Mesodermal cell (in vitro differentiated cells): ENCODE measurements around the gene ABCA5.
"Not testable (repeated sequence)": the region's sequence is repeated elsewhere in the genome, so short reads cannot be mapped to it uniquely, and the experiment has no call there.

Source experiments
- H3K27ac ChIP-seq: 2 replicates; pipeline ENCODE4 v1.7.0; 2013; ENCODE audit warnings: mild to moderate bottlenecking, low read depth, low read length, moderate library complexity; ENCODE audit not compliant: severe bottlenecking
- H3K36me3 ChIP-seq: 2 replicates; pipeline ENCODE4 v1.7.1; 2013; ENCODE audit warnings: mild to moderate bottlenecking, low read length, moderate library complexity; ENCODE audit not compliant: control insufficient read depth, insufficient read depth
- H3K4me1 ChIP-seq: one replicate; pipeline ENCODE4 v1.7.1; 2013; ENCODE audit warnings: mild to moderate bottlenecking, low read length; ENCODE audit not compliant: insufficient read depth, control insufficient read depth, poor library complexity, severe bottlenecking
- H3K4me3 ChIP-seq: 2 replicates; pipeline ENCODE4 v1.7.0; 2013; ENCODE audit warnings: low read length, control low read depth, mild to moderate bottlenecking; ENCODE audit not compliant: insufficient read depth, poor library complexity, severe bottlenecking; ENCODE audit errors: extremely low read depth
- H3K9me3 ChIP-seq: 2 replicates; pipeline ENCODE4 v1.7.1; 2013; ENCODE audit warnings: mild to moderate bottlenecking, low read length, moderate library complexity; ENCODE audit not compliant: control insufficient read depth
- WGBS, 2 experiments: methylation state at CpG; one replicate each; pipeline ENCODE4 v1.1.5; 2013; ENCODE audit warnings: missing lambda C conversion rate in 2 of 2; ENCODE audit not compliant: insufficient coverage in 2 of 2; 5-methylcytosine and 5-hydroxymethylcytosine counted together

The ABCA5 gene

GRCh38 chr17:69287168-69287567, 39.8 kb downstream of the ABCA5 start:
- H3K4me1 ChIP-seq: no peaks in the 10 kb centered on the region
- no CpG with 5 or more reads among the region's 1 CpG for WGBS, 2 experiments
- no peak overlapping the region for H3K27ac ChIP-seq
- H3K9me3 ChIP-seq: no peaks in the 10 kb centered on the region
- H3K36me3 ChIP-seq: no peaks in the 10 kb centered on the region
- no peak overlapping the region for H3K4me3 ChIP-seq

GRCh38 chr17:69286257-69286656, 40.7 kb downstream of the ABCA5 start:
- Histone ChIP-seq H3K4me3 (no peak overlapping the region), H3K9me3 (no peaks in the 10 kb centered on the region), H3K36me3 (no peaks in the 10 kb centered on the region), H3K27ac (no peak overlapping the region), H3K4me1 (no peaks in the 10 kb centered on the region)

GRCh38 chr17:69284646-69285045, 42.3 kb downstream of the ABCA5 start:
- H3K9me3 ChIP-seq: no peaks in the 10 kb centered on the region
- H3K27ac ChIP-seq: no peak overlapping the region
- H3K4me3 ChIP-seq: no peak overlapping the region
- 80 to 90% methylated on average over 1 to 2 of the region's 2 CpGs for WGBS, 2 experiments
- H3K4me1 ChIP-seq: no peaks in the 10 kb centered on the region
- no peaks in the 10 kb centered on the region for H3K36me3 ChIP-seq

GRCh38 chr17:69282002-69282401, 44.9 kb downstream of the ABCA5 start:
- Histone ChIP-seq H3K9me3 (no peaks in the 10 kb centered on the region), H3K27ac (no peak overlapping the region), H3K4me1 (no peaks in the 10 kb centered on the region), H3K36me3 (no peaks in the 10 kb centered on the region), H3K4me3 (no peak overlapping the region)
- 92 to 96% methylated on average over 2 to 3 of the region's 3 CpGs for WGBS, 2 experiments

- H3K4me3 ChIP-seq, H3K9me3 ChIP-seq, H3K36me3 ChIP-seq, H3K27ac ChIP-seq, H3K4me1 ChIP-seq: not testable (repeated sequence)
- WGBS, 2 experiments: 93% methylated on average over 3 of the region's 4 CpGs; no CpG with 5 or more reads in 1 of the 2 experiments
Measured at GRCh38 chr17:69276279-69276678, 50.7 kb downstream of the ABCA5 start.

- Histone ChIP-seq H3K4me3 (no peak overlapping the region), H3K27ac (no peak overlapping the region), H3K36me3 (no peaks in the 10 kb centered on the region), H3K9me3 (no peaks in the 10 kb centered on the region), H3K4me1 (no peaks in the 10 kb centered on the region)
- WGBS, 2 experiments: 76 to 89% methylated on average over 2 of the region's 4 CpGs
Measured at GRCh38 chr17:69275751-69276150, 51.2 kb downstream of the ABCA5 start.

- Histone ChIP-seq H3K36me3 (no peaks in the 10 kb centered on the region), H3K27ac (no peak overlapping the region), H3K4me1 (no peaks in the 10 kb centered on the region), H3K9me3 (no peaks in the 10 kb centered on the region), H3K4me3 (no peak overlapping the region)
- 40 to 67% methylated on average over 1 to 4 of the region's 7 CpGs for WGBS, 2 experiments
Measured at GRCh38 chr17:69271023-69271422, 55.9 kb downstream of the ABCA5 start.

GRCh38 chr17:69269131-69269998, 57.6 kb downstream of the ABCA5 start:
- Histone ChIP-seq H3K4me1 (no peaks in the 10 kb centered on the region), H3K27ac (no peak overlapping the region), H3K36me3 (no peaks in the 10 kb centered on the region), H3K9me3 (no peaks in the 10 kb centered on the region), H3K4me3 (no peak overlapping the region)
- WGBS, 2 experiments: 93% methylated on average over 2 of the region's 6 CpGs; no CpG with 5 or more reads in 1 of the 2 experiments

GRCh38 chr17:69268543-69269014, 58.4 kb downstream of the ABCA5 start:
- H3K27ac ChIP-seq: no peak overlapping the region
- no peaks in the 10 kb centered on the region for H3K36me3 ChIP-seq
- H3K4me1 ChIP-seq: no peaks in the 10 kb centered on the region
- no peak overlapping the region for H3K4me3 ChIP-seq
- H3K9me3 ChIP-seq: no peaks in the 10 kb centered on the region
- 88 to 100% methylated on average over 3 to 4 of the region's 5 CpGs for WGBS, 2 experiments

- Histone ChIP-seq H3K27ac (no peak overlapping the region), H3K4me1 (no peaks in the 10 kb centered on the region), H3K9me3 (no peaks in the 10 kb centered on the region), H3K4me3 (no peak overlapping the region), H3K36me3 (no peaks in the 10 kb centered on the region)
- 90 to 100% methylated on average over 2 of the region's 3 CpGs for WGBS, 2 experiments
Measured at GRCh38 chr17:69267219-69267618, 59.7 kb downstream of the ABCA5 start.

GRCh38 chr17:69265873-69266272, 61.1 kb downstream of the ABCA5 start:
- no peak overlapping the region for H3K27ac ChIP-seq
- H3K4me3 ChIP-seq: no peak overlapping the region
- H3K4me1 ChIP-seq: no peaks in the 10 kb centered on the region
- no CpG with 5 or more reads among the region's 1 CpG for WGBS, 2 experiments
- H3K36me3 ChIP-seq: no peaks in the 10 kb centered on the region
- H3K9me3 ChIP-seq: no peaks in the 10 kb centered on the region
